ENCODE measurements around the gene MRPL43. TPM values are rescaled to one million over a fixed set of nuclear protein-coding genes. Genes with fewer than 3 reads are reported as not detected.

The MRPL43 gene
- total and polyA plus RNA-seq, 12 donors = 58.4 to 214 (median 129) TPM

- H3K4me1 ChIP-seq (replicated peaks in 1 of 2) = peaks cover 0 to 10% of the 10 kb centered on the region in 2 donors
- intact Hi-C loops (cut with DNase I) = no loop called here
These were observed 23.0 kb upstream of the MRPL43 start for GRCh38 chr10:101010329-101010728.

GRCh38 chr10:101008823-101009423 lies 21.6 kb upstream of the MRPL43 start:
- 80 to 100% (median 83%) methylated on average over 2 to 6 of the region's 6 CpGs for WGBS, 4 donors
- Histone ChIP-seq H3K27me3 (no peaks in the 10 kb centered on the region), H3K4me1 (replicated peaks in 1 of 2) (peaks cover 0 to 10% of the 10 kb centered on the region in 2 donors), H3K36me3 (replicated peaks in 1 of 2) (peaks cover 0 to 35% of the 10 kb centered on the region in 2 donors), H3K27ac (peak overlapping the region in 1 of 5 donors; percentile 20), H3K9me3 (replicated peaks in 1 of 3) (no peaks in the 10 kb centered on the region), H3K4me3 (no peak overlapping the region)
- TF ChIP-seq POLR2A (IDR thresholded peaks at IDR 0.05) (no peak), CTCF (IDR thresholded peaks at IDR 0.05) (no peak)
- intact Hi-C loops (cut with DNase I) = no loop called here
- DNase-seq = no peak

More at GRCh38 chr10:101010329-101010728, 23.0 kb upstream of the MRPL43 start:
- WGBS, 4 donors = 84 to 94% (median 92%) methylated on average over 4 to 22 of the region's 22 CpGs; no CpG with 5 or more reads in 1 of the 4 donors
- H3K36me3 ChIP-seq (replicated peaks in 1 of 2) = peaks cover 0 to 21% of the 10 kb centered on the region in 2 donors
- TF ChIP-seq CTCF (IDR thresholded peaks at IDR 0.05) = no peak
- no peak for TF ChIP-seq POLR2A (IDR thresholded peaks at IDR 0.05)
- no peak overlapping the region for H3K4me3 ChIP-seq
- no peaks in the 10 kb centered on the region for H3K9me3 ChIP-seq (replicated peaks in 1 of 3)
- DNase-seq = no peak
- H3K27me3 ChIP-seq = no peaks in the 10 kb centered on the region
- no peak overlapping the region for H3K27ac ChIP-seq

GRCh38 chr10:101007915-101008822 lies 20.9 kb upstream of the MRPL43 start:
- Histone ChIP-seq H3K27me3 (no peaks in the 10 kb centered on the region), H3K9me3 (replicated peaks in 1 of 3) (no peaks in the 10 kb centered on the region), H3K36me3 (replicated peaks in 1 of 2) (peaks cover 0 to 43% of the 10 kb centered on the region in 2 donors), H3K4me3 (no peak overlapping the region), H3K27ac (peak overlapping the region in 1 of 5 donors; percentile 20), H3K4me1 (replicated peaks in 1 of 2) (peaks cover 0 to 7% of the 10 kb centered on the region in 2 donors)
- TF ChIP-seq CTCF (IDR thresholded peaks at IDR 0.05) (no peak), POLR2A (IDR thresholded peaks at IDR 0.05) (no peak)
- 33 to 53% (median 45%) methylated on average over 6 to 13 of the region's 13 CpGs for WGBS, 4 donors
- DNase-seq = peak in 1 of 7 donors; percentile 25
- intact Hi-C loops (cut with DNase I) = no loop called here

- H3K36me3 ChIP-seq (replicated peaks in 1 of 2) = peaks cover 0 to 50% of the 10 kb centered on the region in 2 donors
- no peak for DNase-seq
- H3K4me3 ChIP-seq = no peak overlapping the region
- no peaks in the 10 kb centered on the region for H3K9me3 ChIP-seq (replicated peaks in 1 of 3)
- WGBS, 4 donors = 50 to 66% (median 58%) methylated on average over 6 to 11 of the region's 11 CpGs
- TF ChIP-seq CTCF (IDR thresholded peaks at IDR 0.05) = no peak
- TF ChIP-seq POLR2A (IDR thresholded peaks at IDR 0.05) = no peak
- H3K4me1 ChIP-seq (replicated peaks in 1 of 2) = peaks cover under 1 to 7% of the 10 kb centered on the region in 2 donors
- no peaks in the 10 kb centered on the region for H3K27me3 ChIP-seq
- H3K27ac ChIP-seq = peak overlapping the region in 2 of 5 donors; percentile 5 to 54
- intact Hi-C loops (cut with DNase I) = no loop called here
These were observed 19.9 kb upstream of the MRPL43 start for GRCh38 chr10:101007099-101007711.

Data from adrenal gland (tissue), 12 donors.